Measurements from ENCODE around the gene MAN2C1. TPM values are rescaled to one million over a fixed set of nuclear protein-coding genes. Genes with fewer than 3 reads are reported as not detected.
A peak's percentile ranks its signal among the peaks of the same experiment; 100 is the strongest.

Gene MAN2C1
- polyA plus RNA-seq, 3 donors = 32.9 to 453 (median 42.9) TPM

DNA sequence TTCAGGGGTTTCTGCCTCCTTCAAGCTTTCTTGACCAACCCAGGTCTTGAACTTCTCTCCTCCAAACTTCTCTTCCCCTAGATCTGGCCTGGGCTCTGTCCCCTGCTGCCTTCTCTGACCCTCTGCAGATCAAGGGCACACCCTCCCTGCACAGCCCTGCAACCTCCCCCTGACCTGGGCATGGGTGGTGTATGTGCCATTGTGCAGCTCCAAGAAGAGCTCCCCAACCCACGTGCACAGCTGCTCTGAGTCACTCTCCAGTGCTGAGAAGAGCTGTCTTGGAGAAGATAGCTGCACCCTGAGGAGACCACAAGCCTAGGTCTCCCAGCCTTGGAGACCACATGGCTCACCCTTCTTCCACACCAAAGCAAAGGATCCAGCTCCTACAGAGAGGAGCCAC is 8.0 kb downstream of the MAN2C1 start:
- H3K4me1 ChIP-seq (ENCODE audit: control insufficient read depth in 1 of 2, insufficient read depth in 2 of 2, low read length in 2 of 2) = no peaks in the 10 kb centered on the region
- Mint-ChIP-seq H3K4me3 (peak overlapping the region in 1 of 2 donors; percentile 32), H3K4me1 (no peaks in the 10 kb centered on the region), H3K36me3 (peaks cover 65 to 98% of the 10 kb centered on the region in 2 donors), H3K27ac (peak overlapping the region in 2 of 7 donors; percentile 12 to 75), H3K27me3 (ENCODE audit: low read depth in 3 of 3) (peaks cover 0 to 2% (median 1%) of the 10 kb centered on the region in 3 donors), H3K9me3 (no peaks in the 10 kb centered on the region)
- no peaks in the 10 kb centered on the region for H3K9me3 ChIP-seq (replicated peaks in 1 of 2; ENCODE audit: control insufficient read depth in 1 of 2, insufficient read depth in 1 of 2, low read length in 2 of 2)
- 73% methylated on average over 1 of the region's 1 CpG for WGBS (ENCODE audit: insufficient coverage)
- TF ChIP-seq, protein P1, sequence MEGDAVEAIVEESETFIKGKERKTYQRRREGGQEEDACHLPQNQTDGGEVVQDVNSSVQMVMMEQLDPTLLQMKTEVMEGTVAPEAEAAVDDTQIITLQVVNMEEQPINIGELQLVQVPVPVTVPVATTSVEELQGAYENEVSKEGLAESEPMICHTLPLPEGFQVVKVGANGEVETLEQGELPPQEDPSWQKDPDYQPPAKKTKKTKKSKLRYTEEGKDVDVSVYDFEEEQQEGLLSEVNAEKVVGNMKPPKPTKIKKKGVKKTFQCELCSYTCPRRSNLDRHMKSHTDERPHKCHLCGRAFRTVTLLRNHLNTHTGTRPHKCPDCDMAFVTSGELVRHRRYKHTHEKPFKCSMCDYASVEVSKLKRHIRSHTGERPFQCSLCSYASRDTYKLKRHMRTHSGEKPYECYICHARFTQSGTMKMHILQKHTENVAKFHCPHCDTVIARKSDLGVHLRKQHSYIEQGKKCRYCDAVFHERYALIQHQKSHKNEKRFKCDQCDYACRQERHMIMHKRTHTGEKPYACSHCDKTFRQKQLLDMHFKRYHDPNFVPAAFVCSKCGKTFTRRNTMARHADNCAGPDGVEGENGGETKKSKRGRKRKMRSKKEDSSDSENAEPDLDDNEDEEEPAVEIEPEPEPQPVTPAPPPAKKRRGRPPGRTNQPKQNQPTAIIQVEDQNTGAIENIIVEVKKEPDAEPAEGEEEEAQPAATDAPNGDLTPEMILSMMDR (IDR thresholded peaks at IDR 0.05) = no peak
- no peak overlapping the region for H2AFZ ChIP-seq (ENCODE audit: insufficient read depth, low read depth, low read length, poor library complexity, severe bottlenecking)
- no peaks in the 10 kb centered on the region for H3K79me2 ChIP-seq (ENCODE audit: insufficient read depth, low read length)
- H4K20me1 ChIP-seq (ENCODE audit: insufficient read depth, low read length) = peaks cover 40% of the 10 kb centered on the region
- intact Hi-C loops (cut with micrococcal nuclease) = no loop called here
- H3K27me3 ChIP-seq (ENCODE audit: control insufficient read depth in 2 of 2, insufficient read depth in 2 of 2, low read length in 2 of 2) = no peaks in the 10 kb centered on the region
- no peak for DNase-seq
- H3K4me2 ChIP-seq (replicated peaks; ENCODE audit: extremely low read depth, low read length, poor library complexity, severe bottlenecking) = no peak overlapping the region
- H3K9ac ChIP-seq (ENCODE audit: insufficient read depth, low read length, poor library complexity, severe bottlenecking) = no peak overlapping the region
- no peak overlapping the region for H3K27ac ChIP-seq (ENCODE audit: low read depth in 1 of 2, low read length in 2 of 2)
- H3K4me3 ChIP-seq (replicated peaks in 1 of 3; ENCODE audit: low read depth in 2 of 3, low read length in 3 of 3) = no peak overlapping the region
- peaks cover 88 to 98% of the 10 kb centered on the region in 2 donors for H3K36me3 ChIP-seq (replicated peaks in 1 of 2; ENCODE audit: control insufficient read depth in 1 of 2, insufficient read depth in 2 of 2, low read length in 2 of 2)

- Histone ChIP-seq H3K4me1 (ENCODE audit: control insufficient read depth in 1 of 2, insufficient read depth in 2 of 2, low read length in 2 of 2) (no peaks in the 10 kb centered on the region), H3K36me3 (replicated peaks in 1 of 2; ENCODE audit: control insufficient read depth in 1 of 2, insufficient read depth in 2 of 2, low read length in 2 of 2) (peaks cover 81 to 98% of the 10 kb centered on the region in 2 donors), H3K27ac (ENCODE audit: low read depth in 1 of 2, low read length in 2 of 2) (no peak overlapping the region), H3K4me2 (replicated peaks; ENCODE audit: extremely low read depth, low read length, poor library complexity, severe bottlenecking) (no peak overlapping the region), H3K79me2 (ENCODE audit: insufficient read depth, low read length) (no peaks in the 10 kb centered on the region), H3K9ac (ENCODE audit: insufficient read depth, low read length, poor library complexity, severe bottlenecking) (no peak overlapping the region), H4K20me1 (ENCODE audit: insufficient read depth, low read length) (peaks cover 34% of the 10 kb centered on the region), H3K27me3 (ENCODE audit: control insufficient read depth in 2 of 2, insufficient read depth in 2 of 2, low read length in 2 of 2) (no peaks in the 10 kb centered on the region), H3K4me3 (replicated peaks in 1 of 3; ENCODE audit: low read depth in 2 of 3, low read length in 3 of 3) (no peak overlapping the region), H3K9me3 (replicated peaks in 1 of 2; ENCODE audit: control insufficient read depth in 1 of 2, insufficient read depth in 1 of 2, low read length in 2 of 2) (no peaks in the 10 kb centered on the region), H2AFZ (ENCODE audit: insufficient read depth, low read depth, low read length, poor library complexity, severe bottlenecking) (no peak overlapping the region)
- no peak for DNase-seq
- intact Hi-C loops (cut with micrococcal nuclease) = no loop called here
- 99% methylated on average over 15 of the region's 15 CpGs for WGBS (ENCODE audit: insufficient coverage)
- TF ChIP-seq, protein P1 (IDR thresholded peaks at IDR 0.05) = no peak
- H3K4me1 Mint-ChIP-seq = no peaks in the 10 kb centered on the region
- no peak overlapping the region for H3K4me3 Mint-ChIP-seq
- peak overlapping the region in 1 of 7 donors; percentile 24 for H3K27ac Mint-ChIP-seq
- peaks cover 0 to 2% (median 1%) of the 10 kb centered on the region in 3 donors for H3K27me3 Mint-ChIP-seq (ENCODE audit: low read depth in 3 of 3)
- H3K9me3 Mint-ChIP-seq = no peaks in the 10 kb centered on the region
- H3K36me3 Mint-ChIP-seq = peaks cover 65 to 97% of the 10 kb centered on the region in 2 donors
These were observed 8.7 kb downstream of the MAN2C1 start for GRCh38 chr15:75359537-75360250.

All from CD14-positive monocyte (primary cell).